HepG2 (cell line): ENCODE measurements around the gene TANC1.

ENCODE experiments used
- ESRRA ChIP-seq: sonication (generic); formaldehyde crosslinking; IDR thresholded peaks from 2 replicates; pipeline ENCODE4 v1.5.1; 2020; ENCODE audit warnings: mild to moderate bottlenecking, low read depth, missing genetic modification reagents
- MAFF ChIP-seq: IDR thresholded peaks from 2 replicates; pipeline ENCODE4 v1.6.1; 2011; ENCODE audit warnings: low read depth, low read length, improper control_type of control experiment
- RFXAP ChIP-seq: sonication (generic); formaldehyde crosslinking; IDR thresholded peaks from 2 replicates; pipeline ENCODE4 v1.4.0; 2020; ENCODE audit warnings: missing genetic modification reagents, borderline replicate concordance
- ZNF3 ChIP-seq: IDR thresholded peaks from 2 replicates; pipeline ENCODE4 v1.7.0; 2017; ENCODE audit warnings: inconsistent platforms
- ZNF33A ChIP-seq: sonication (generic); formaldehyde crosslinking; IDR thresholded peaks from 2 replicates; pipeline ENCODE4 v1.5.1; 2020; ENCODE audit warnings: missing genetic modification reagents, mild to moderate bottlenecking, moderate library complexity, borderline replicate concordance
- TF ChIP-seq, protein P1 (sequence below): sonication (generic); formaldehyde crosslinking; conservative IDR thresholded peaks from 2 replicates; pipeline ENCODE4 v1.8.1; 2023; ENCODE audit warnings: missing genetic modification reagents
- TF ChIP-seq, protein P2 (sequence below): sonication (generic); formaldehyde crosslinking; IDR thresholded peaks from 2 replicates; pipeline ENCODE4 v1.8.1; 2023; ENCODE audit warnings: mild to moderate bottlenecking, missing genetic modification reagents, borderline replicate concordance

DNA sequence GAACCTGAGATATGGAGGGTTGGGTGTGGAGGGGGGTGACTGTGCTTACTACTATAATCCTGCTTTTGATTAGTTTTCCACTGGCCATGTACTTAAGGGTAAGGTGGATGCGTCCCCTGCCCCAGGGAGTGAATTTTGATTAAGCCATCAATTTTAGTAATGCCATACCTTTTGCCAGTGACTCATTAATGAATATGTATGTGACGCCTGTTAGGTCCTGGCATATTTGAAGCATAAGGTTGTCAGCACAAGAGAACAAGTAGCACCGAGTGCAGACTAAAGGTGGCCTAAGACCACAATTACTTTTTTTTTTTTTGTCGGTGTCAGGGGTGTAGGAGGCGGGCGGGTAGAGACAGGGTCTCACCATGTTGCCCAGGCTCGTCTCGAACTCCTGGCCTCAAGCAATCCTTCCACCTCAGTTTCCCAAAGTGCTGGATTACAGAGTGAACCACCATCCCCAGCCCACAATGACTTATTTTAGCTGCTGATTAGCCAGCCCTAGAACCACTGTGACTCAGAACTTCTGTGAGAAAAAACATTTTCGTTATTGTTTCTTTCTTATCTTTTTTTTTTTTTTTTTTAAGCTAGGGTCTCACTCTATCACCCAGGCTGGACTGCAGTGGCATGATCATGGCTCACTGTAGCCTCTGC, 7.0 kb downstream of the TANC1 start:
- no peak for TF ChIP-seq MAFF
- TF ChIP-seq ZNF33A (CRISPR knock-in tag), result no peak
- TF ChIP-seq, protein P1, sequence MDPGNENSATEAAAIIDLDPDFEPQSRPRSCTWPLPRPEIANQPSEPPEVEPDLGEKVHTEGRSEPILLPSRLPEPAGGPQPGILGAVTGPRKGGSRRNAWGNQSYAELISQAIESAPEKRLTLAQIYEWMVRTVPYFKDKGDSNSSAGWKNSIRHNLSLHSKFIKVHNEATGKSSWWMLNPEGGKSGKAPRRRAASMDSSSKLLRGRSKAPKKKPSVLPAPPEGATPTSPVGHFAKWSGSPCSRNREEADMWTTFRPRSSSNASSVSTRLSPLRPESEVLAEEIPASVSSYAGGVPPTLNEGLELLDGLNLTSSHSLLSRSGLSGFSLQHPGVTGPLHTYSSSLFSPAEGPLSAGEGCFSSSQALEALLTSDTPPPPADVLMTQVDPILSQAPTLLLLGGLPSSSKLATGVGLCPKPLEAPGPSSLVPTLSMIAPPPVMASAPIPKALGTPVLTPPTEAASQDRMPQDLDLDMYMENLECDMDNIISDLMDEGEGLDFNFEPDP, result no peak
- TF ChIP-seq, protein P2, sequence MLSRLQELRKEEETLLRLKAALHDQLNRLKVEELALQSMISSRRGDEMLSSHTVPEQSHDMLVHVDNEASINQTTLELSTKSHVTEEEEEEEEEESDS, result no peak
- no peak for TF ChIP-seq RFXAP
- no peak for TF ChIP-seq ZNF3 (CRISPR knock-in tag)
- TF ChIP-seq ESRRA, result no peak
